Endodermal cell (in vitro differentiated cells): ENCODE data around the gene CLEC4E. TPM values are rescaled to one million over a fixed set of nuclear protein-coding genes. Genes with fewer than 3 reads are reported as not detected.
"Not testable (repeated sequence)": the region's sequence is repeated elsewhere in the genome, so short reads cannot be mapped to it uniquely, and the experiment has no call there.

Source experiments
- DNase-seq: peaks from one replicate; pipeline ENCODE4 v3.0.0-alpha.2; 2017
- H3K27ac ChIP-seq: 2 replicates; pipeline ENCODE4 v1.5.1; 2013; ENCODE audit warnings: mild to moderate bottlenecking, low read depth, low read length, moderate library complexity
- H3K27me3 ChIP-seq: 2 replicates; pipeline ENCODE4 v1.6.1; 2013; ENCODE audit warnings: mild to moderate bottlenecking, low read length, moderate library complexity; ENCODE audit not compliant: insufficient read depth, control insufficient read depth, poor library complexity, severe bottlenecking
- H3K36me3 ChIP-seq: 2 replicates; pipeline ENCODE4 v1.7.0; 2013; ENCODE audit warnings: mild to moderate bottlenecking, low read length, moderate library complexity; ENCODE audit not compliant: control insufficient read depth, insufficient read depth
- H3K4me1 ChIP-seq: one replicate; pipeline ENCODE4 v1.7.0; 2013; ENCODE audit warnings: low read length; ENCODE audit not compliant: control insufficient read depth, insufficient read depth
- H3K4me3 ChIP-seq: 2 replicates; pipeline ENCODE4 v1.5.1; 2013; ENCODE audit warnings: mild to moderate bottlenecking, low read length, moderate library complexity
- H3K9ac ChIP-seq: 2 replicates; pipeline ENCODE4 v1.6.1; 2013; ENCODE audit warnings: mild to moderate bottlenecking, low read length, moderate library complexity; ENCODE audit not compliant: poor library complexity, severe bottlenecking; ENCODE audit errors: extremely low read depth
- H3K9me3 ChIP-seq: 2 replicates; pipeline ENCODE4 v1.6.1; 2013; ENCODE audit warnings: mild to moderate bottlenecking, low read length, moderate library complexity; ENCODE audit not compliant: control insufficient read depth
- H3K27ac Mint-ChIP-seq: 2 replicates; pipeline ENCODE4 v1.8.0; 2020; ENCODE audit warnings: mixed read lengths
- H3K27me3 Mint-ChIP-seq: 2 replicates; pipeline ENCODE4 v1.8.0; 2021; ENCODE audit warnings: mild to moderate bottlenecking, mixed read lengths; ENCODE audit not compliant: insufficient read depth
- H3K36me3 Mint-ChIP-seq: 2 replicates; pipeline ENCODE4 v1.8.0; 2020; ENCODE audit warnings: low read depth, mixed read lengths
- H3K4me1 Mint-ChIP-seq: 2 replicates; pipeline ENCODE4 v1.8.0; 2020; ENCODE audit warnings: mixed read lengths
- H3K4me3 Mint-ChIP-seq: 2 replicates; pipeline ENCODE4 v1.8.0; 2020; ENCODE audit warnings: mild to moderate bottlenecking, moderate library complexity, mixed read lengths
- H3K9me3 Mint-ChIP-seq: 2 replicates; pipeline ENCODE4 v1.8.0; 2020; ENCODE audit warnings: mild to moderate bottlenecking, mixed read lengths
- WGBS, 2 experiments: methylation state at CpG; one replicate each; pipeline versions ENCODE4 v1.1.5 to v1.1.7; 2013; ENCODE audit warnings: missing lambda C conversion rate in 2 of 2, mixed read lengths in 1 of 2; ENCODE audit not compliant: insufficient coverage in 1 of 2, insufficient read length in 1 of 2; 5-methylcytosine and 5-hydroxymethylcytosine counted together
- long read RNA-seq, 4 experiments: library from polyadenylated mRNA in 2 of 4; library from RNA in 1 of 4; library from capped mRNA in 1 of 4; stranded (forward) in 3 of 4; unstranded in 1 of 4; transcript quantifications; one replicate each; pipeline ENCODE4 v2.0.0, GENCODE V29; 2020 to 2021; ENCODE audit warnings: inconsistent platforms in 1 of 4
- polyA plus RNA-seq, 2 experiments: library from polyadenylated mRNA; stranded (reverse); fragments of 50-300 nt; gene quantifications; one replicate each; pipeline ENCODE4 v1.2.3, GENCODE V29; 2013
- total RNA-seq, 2 donors: library from RNA; stranded (reverse); fragmentation: NEBNext Ultra II Directional in 1 of 2; extraction: Animal tissue kit (Norgen Biotek cat#: 25700) in 1 of 2; gene quantifications; 2 replicates in 1 of 2; 3 replicates in 1 of 2; pipeline ENCODE4 v1.2.1, GENCODE V29; 2021
- TF ChIP-seq, protein P1 (sequence below): fragments of 200-600 bp; sonication (generic); conservative IDR thresholded peaks from 2 replicates; pipeline ENCODE4 v1.5.0; 2021; ENCODE audit warnings: antibody characterized with exemption, mild to moderate bottlenecking

The CLEC4E gene, protein sequence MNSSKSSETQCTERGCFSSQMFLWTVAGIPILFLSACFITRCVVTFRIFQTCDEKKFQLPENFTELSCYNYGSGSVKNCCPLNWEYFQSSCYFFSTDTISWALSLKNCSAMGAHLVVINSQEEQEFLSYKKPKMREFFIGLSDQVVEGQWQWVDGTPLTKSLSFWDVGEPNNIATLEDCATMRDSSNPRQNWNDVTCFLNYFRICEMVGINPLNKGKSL
- not detected for total RNA-seq
- not detected for polyA plus RNA-seq (2013, experiment 1 of 2)
- polyA plus RNA-seq (2013, experiment 2 of 2): not detected
- long read RNA-seq, experiment 1: 0 reads
- long read RNA-seq, experiment 2: 0 reads
- long read RNA-seq, experiment 3: 0 reads
- long read RNA-seq, experiment 4: 0 reads

DNA sequence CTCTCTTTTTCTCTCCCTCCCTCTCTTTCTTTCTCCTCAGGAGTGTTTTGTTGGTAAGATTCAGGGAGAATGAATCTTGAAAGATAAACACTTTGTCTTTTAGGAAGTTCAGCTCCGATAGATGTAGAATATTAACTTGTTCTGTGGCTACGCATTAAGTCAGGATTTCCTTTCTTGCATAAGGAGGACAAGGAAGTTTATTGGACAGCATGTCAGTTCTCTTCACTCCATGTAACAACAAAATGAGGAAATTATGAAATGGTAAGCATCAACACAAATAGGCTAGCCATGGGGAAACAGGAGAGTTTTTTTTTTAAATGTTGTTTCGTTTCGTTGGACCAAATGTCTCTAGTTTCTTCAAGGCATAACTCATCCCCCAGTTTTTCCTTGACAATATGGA, at the start of gene CLEC4E:
Gene CLEC4E (minus strand): TSS at position 75 of the 400 bp plus-strand sequence. CDS start 108 bp downstream, outside the sequence.
- not testable (repeated sequence) for H3K9me3 ChIP-seq, DNase-seq, H3K36me3 Mint-ChIP-seq, H3K27ac ChIP-seq, H3K27me3 ChIP-seq, H3K9ac ChIP-seq, H3K4me3 Mint-ChIP-seq, H3K36me3 ChIP-seq, H3K27ac Mint-ChIP-seq, H3K4me1 Mint-ChIP-seq, H3K4me3 ChIP-seq, H3K4me1 ChIP-seq, H3K27me3 Mint-ChIP-seq
- peaks cover 12% of the 10 kb centered on the region for H3K9me3 Mint-ChIP-seq
- 95 to 100% methylated on average over 1 to 4 of the region's 4 CpGs for WGBS, 2 experiments

DNA sequence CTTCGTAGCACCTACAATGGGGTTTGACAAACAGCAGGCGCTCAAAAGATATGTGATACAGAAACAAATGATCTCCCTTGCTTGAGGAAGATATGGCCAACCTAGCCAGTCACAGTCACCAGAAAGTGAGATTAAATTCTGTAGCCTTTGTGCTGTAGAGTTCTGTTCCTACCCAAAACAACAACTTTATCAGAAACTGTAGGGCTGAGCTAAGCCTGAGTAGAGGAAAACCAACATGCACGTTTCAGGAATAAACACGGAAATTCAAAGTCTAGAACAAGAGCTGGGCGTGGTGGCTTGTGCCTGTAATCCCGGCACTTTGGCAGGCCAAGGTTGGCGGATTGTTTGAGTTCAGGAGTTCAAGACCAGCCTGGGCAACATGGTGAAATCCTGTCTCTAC, 49.0 kb upstream of the CLEC4E start:
- Histone ChIP-seq H3K9ac (no peak overlapping the region), H3K36me3 (no peaks in the 10 kb centered on the region), H3K27ac (no peak overlapping the region), H3K9me3 (no peaks in the 10 kb centered on the region), H3K4me1 (peaks cover 4% of the 10 kb centered on the region), H3K27me3 (no peaks in the 10 kb centered on the region), H3K4me3 (no peak overlapping the region)
- peaks cover 2% of the 10 kb centered on the region for H3K9me3 Mint-ChIP-seq
- H3K27me3 Mint-ChIP-seq: no peaks in the 10 kb centered on the region
- 69 to 86% methylated on average over 7 of the region's 7 CpGs for WGBS, 2 experiments
- no peak overlapping the region for H3K4me3 Mint-ChIP-seq
- DNase-seq: peak; percentile 53
- peak overlapping the region; percentile 38 for H3K27ac Mint-ChIP-seq
- TF ChIP-seq, protein P1, sequence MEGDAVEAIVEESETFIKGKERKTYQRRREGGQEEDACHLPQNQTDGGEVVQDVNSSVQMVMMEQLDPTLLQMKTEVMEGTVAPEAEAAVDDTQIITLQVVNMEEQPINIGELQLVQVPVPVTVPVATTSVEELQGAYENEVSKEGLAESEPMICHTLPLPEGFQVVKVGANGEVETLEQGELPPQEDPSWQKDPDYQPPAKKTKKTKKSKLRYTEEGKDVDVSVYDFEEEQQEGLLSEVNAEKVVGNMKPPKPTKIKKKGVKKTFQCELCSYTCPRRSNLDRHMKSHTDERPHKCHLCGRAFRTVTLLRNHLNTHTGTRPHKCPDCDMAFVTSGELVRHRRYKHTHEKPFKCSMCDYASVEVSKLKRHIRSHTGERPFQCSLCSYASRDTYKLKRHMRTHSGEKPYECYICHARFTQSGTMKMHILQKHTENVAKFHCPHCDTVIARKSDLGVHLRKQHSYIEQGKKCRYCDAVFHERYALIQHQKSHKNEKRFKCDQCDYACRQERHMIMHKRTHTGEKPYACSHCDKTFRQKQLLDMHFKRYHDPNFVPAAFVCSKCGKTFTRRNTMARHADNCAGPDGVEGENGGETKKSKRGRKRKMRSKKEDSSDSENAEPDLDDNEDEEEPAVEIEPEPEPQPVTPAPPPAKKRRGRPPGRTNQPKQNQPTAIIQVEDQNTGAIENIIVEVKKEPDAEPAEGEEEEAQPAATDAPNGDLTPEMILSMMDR: no peak
- H3K36me3 Mint-ChIP-seq: no peaks in the 10 kb centered on the region
- peaks cover 42% of the 10 kb centered on the region for H3K4me1 Mint-ChIP-seq

DNA sequence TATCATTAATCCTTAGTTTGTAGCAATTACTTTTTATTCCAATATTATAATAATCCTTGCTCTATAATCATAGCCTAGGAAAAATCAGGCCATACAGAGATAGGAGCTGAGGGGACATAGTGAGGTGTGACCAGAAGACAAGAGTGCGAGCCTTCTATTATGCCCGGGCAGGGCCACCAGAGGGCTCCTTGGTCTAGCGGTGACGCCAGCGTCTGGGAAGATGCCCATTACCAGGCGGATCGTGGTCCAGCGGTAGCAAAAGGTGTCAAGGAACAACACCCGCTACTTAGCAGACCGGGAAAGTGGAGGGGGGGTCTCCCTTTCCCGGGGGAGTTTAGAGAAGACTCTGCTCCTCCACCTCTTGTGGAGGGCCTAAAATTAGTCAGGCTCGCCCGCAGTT, 43.8 kb upstream of the CLEC4E start:
- not testable (repeated sequence) for H3K27ac Mint-ChIP-seq, H3K4me3 Mint-ChIP-seq, H3K9me3 Mint-ChIP-seq, H3K36me3 ChIP-seq, H3K9ac ChIP-seq, H3K4me1 ChIP-seq, H3K9me3 ChIP-seq, H3K27me3 ChIP-seq, H3K27ac ChIP-seq, H3K27me3 Mint-ChIP-seq, H3K4me3 ChIP-seq, H3K36me3 Mint-ChIP-seq
- WGBS, 2 experiments: 93% methylated on average over 7 to 13 of the region's 13 CpGs
- TF ChIP-seq, protein P1: peak; percentile 70
- peaks cover 30% of the 10 kb centered on the region for H3K4me1 Mint-ChIP-seq
- peak; percentile 68 for DNase-seq
